DOHH2 (cell line): Measurements from ENCODE around the gene DOCK11.

Experiments
- H3F3A ChIP-seq: fragments of 200-600 bp; sonication (generic), shearing (Covaris generic); 2 replicates; pipeline ENCODE4 v1.6.0; 2016; ENCODE audit warnings: antibody characterized with exemption, mild to moderate bottlenecking; ENCODE audit not compliant: control insufficient read depth, insufficient read depth
- H3K27ac ChIP-seq: fragments of 200-600 bp; sonication (generic); 2 replicates; pipeline ENCODE4 v1.5.1; 2014; ENCODE audit warnings: low read depth, mild to moderate bottlenecking, low read length, moderate library complexity
- H3K27me3 ChIP-seq: fragments of 200-600 bp; sonication (generic); 2 replicates; pipeline ENCODE4 v1.6.1; 2014; ENCODE audit warnings: mild to moderate bottlenecking, low read length, mixed read lengths; ENCODE audit not compliant: control insufficient read depth
- H3K36me3 ChIP-seq: fragments of 200-600 bp; sonication (generic); 2 replicates; pipeline ENCODE4 v1.6.1; 2014; ENCODE audit warnings: mild to moderate bottlenecking, low read length, moderate library complexity, mixed read lengths; ENCODE audit not compliant: control insufficient read depth
- H3K4me1 ChIP-seq: fragments of 200-600 bp; sonication (generic); 2 replicates; pipeline ENCODE4 v1.6.1; 2014; ENCODE audit warnings: mild to moderate bottlenecking, low read length, mixed read lengths; ENCODE audit not compliant: control insufficient read depth
- H3K4me2 ChIP-seq: fragments of 200-600 bp; sonication (generic); 2 replicates; pipeline ENCODE4 v1.6.0; 2014; ENCODE audit warnings: mild to moderate bottlenecking, low read length, moderate library complexity
- H3K4me3 ChIP-seq: fragments of 200-600 bp; sonication (generic); 2 replicates; pipeline ENCODE4 v1.5.1; 2014; ENCODE audit warnings: mild to moderate bottlenecking, low read length, mixed read lengths
- H3K79me2 ChIP-seq: fragments of 200-600 bp; sonication (generic); 2 replicates; pipeline ENCODE4 v1.6.1; 2014; ENCODE audit warnings: mild to moderate bottlenecking, low read length, mixed read lengths; ENCODE audit not compliant: control insufficient read depth
- H3K9me2 ChIP-seq: fragments of 200-600 bp; sonication (generic); replicated peaks from 2 replicates; pipeline ENCODE4 v1.6.1; 2014; ENCODE audit warnings: mild to moderate bottlenecking, low read length, mixed read lengths; ENCODE audit not compliant: control insufficient read depth
- H3K9me3 ChIP-seq: fragments of 200-600 bp; sonication (generic); 2 replicates; pipeline ENCODE4 v1.6.1; 2014; ENCODE audit warnings: antibody characterized with exemption, low read length, mixed read lengths; ENCODE audit not compliant: control insufficient read depth, insufficient read depth
- H4K20me1 ChIP-seq: fragments of 200-600 bp; sonication (generic); 2 replicates; pipeline ENCODE4 v1.6.0; 2014; ENCODE audit warnings: low read depth, mild to moderate bottlenecking, antibody characterized with exemption, low read length, moderate library complexity; ENCODE audit not compliant: control insufficient read depth, insufficient read depth
- CTCF ChIP-seq: fragments of 200-600 bp; sonication (generic); IDR thresholded peaks from one replicate; pipeline ENCODE4 v1.5.1; 2014; ENCODE audit warnings: antibody characterized with exemption, mild to moderate bottlenecking, low read depth, low read length; ENCODE audit not compliant: poor library complexity, severe bottlenecking
- EZH2phosphoT487 ChIP-seq: fragments of 200-600 bp; sonication (generic); IDR thresholded peaks from 2 replicates; pipeline ENCODE4 v1.6.1; 2017; ENCODE audit warnings: borderline replicate concordance, mild to moderate bottlenecking, antibody characterized with exemption, low read length, moderate library complexity, mixed read lengths

Gene DOCK11

GRCh38 chrX:118657413-118657812 lies 161.8 kb downstream of the DOCK11 start:
- Histone ChIP-seq H3K9me3 (no peaks in the 10 kb centered on the region), H3K36me3 (no peaks in the 10 kb centered on the region; the same call in 1 of the 2 replicates), H4K20me1 (no peaks in the 10 kb centered on the region), H3F3A (no peaks in the 10 kb centered on the region), H3K79me2 (no peaks in the 10 kb centered on the region), H3K4me1 (no peaks in the 10 kb centered on the region), H3K4me2 (no peak overlapping the region), H3K9me2 (no peaks in the 10 kb centered on the region), H3K4me3 (no peak overlapping the region), H3K27me3 (no peaks in the 10 kb centered on the region), H3K27ac (no peak overlapping the region)
- TF ChIP-seq EZH2phosphoT487 (no peak), CTCF (no peak)

GRCh38 chrX:118660085-118660484 lies 164.5 kb downstream of the DOCK11 start:
- Histone ChIP-seq H3K4me3 (no peak overlapping the region), H3K27ac (no peak overlapping the region), H3K36me3 (no peaks in the 10 kb centered on the region; the same call in 1 of the 2 replicates), H3K9me3 (no peaks in the 10 kb centered on the region), H3K4me1 (no peaks in the 10 kb centered on the region), H3K4me2 (no peak overlapping the region), H3K27me3 (no peaks in the 10 kb centered on the region), H4K20me1 (no peaks in the 10 kb centered on the region), H3K79me2 (no peaks in the 10 kb centered on the region), H3F3A (no peaks in the 10 kb centered on the region), H3K9me2 (no peaks in the 10 kb centered on the region)
- TF ChIP-seq CTCF (no peak), EZH2phosphoT487 (no peak)

GRCh38 chrX:118665204-118665603 lies 169.6 kb downstream of the DOCK11 start:
- Histone ChIP-seq H4K20me1 (no peaks in the 10 kb centered on the region), H3K4me3 (no peak overlapping the region), H3K27me3 (no peaks in the 10 kb centered on the region), H3K9me3 (no peaks in the 10 kb centered on the region), H3K27ac (no peak overlapping the region), H3K36me3 (no peaks in the 10 kb centered on the region; the same call in 1 of the 2 replicates), H3K4me1 (no peaks in the 10 kb centered on the region), H3K4me2 (no peak overlapping the region), H3F3A (no peaks in the 10 kb centered on the region), H3K79me2 (no peaks in the 10 kb centered on the region), H3K9me2 (no peaks in the 10 kb centered on the region)
- TF ChIP-seq EZH2phosphoT487, result no peak
- no peak for TF ChIP-seq CTCF

- no peak overlapping the region for H3K27ac ChIP-seq
- TF ChIP-seq CTCF, result no peak
- no peak for TF ChIP-seq EZH2phosphoT487
- H3F3A ChIP-seq, result no peaks in the 10 kb centered on the region
- no peak overlapping the region for H3K4me2 ChIP-seq
- H4K20me1 ChIP-seq, result no peaks in the 10 kb centered on the region
- no peaks in the 10 kb centered on the region; the same call in 1 of the 2 replicates for H3K36me3 ChIP-seq
- no peaks in the 10 kb centered on the region for H3K79me2 ChIP-seq
- no peak overlapping the region for H3K4me3 ChIP-seq
- H3K9me3 ChIP-seq, result no peaks in the 10 kb centered on the region
- no peaks in the 10 kb centered on the region for H3K4me1 ChIP-seq
- H3K9me2 ChIP-seq, result no peaks in the 10 kb centered on the region
- no peaks in the 10 kb centered on the region for H3K27me3 ChIP-seq
These were observed 170.9 kb downstream of the DOCK11 start for GRCh38 chrX:118666521-118666920.
